GM23248 (cell line): ENCODE data around the gene EIF5.

Experiments used
- EZH2 ChIP-seq: fragments of 200-600 bp; sonication (generic); IDR thresholded peaks from 2 replicates; pipeline ENCODE4 v1.6.1; 2018; ENCODE audit warnings: antibody characterized with exemption, mild to moderate bottlenecking; ENCODE audit not compliant: insufficient read depth, poor library complexity, severe bottlenecking
- EZH2phosphoT487 ChIP-seq: fragments of 200-600 bp; sonication (generic); IDR thresholded peaks from 2 replicates; pipeline ENCODE4 v1.6.1; 2018; ENCODE audit warnings: antibody characterized with exemption, moderate library complexity, mild to moderate bottlenecking, low read depth; ENCODE audit not compliant: insufficient read depth

GRCh38 chr14:103328941-103329340, 5.1 kb upstream of the EIF5 start:
- TF ChIP-seq EZH2 (no peak), EZH2phosphoT487 (no peak)
